GM19238 (cell line): ENCODE data around the gene CALML4.
A peak's percentile ranks its signal among the peaks of the same experiment; 100 is the strongest.
"Not testable (repeated sequence)": the region's sequence is repeated elsewhere in the genome, so short reads cannot be mapped to it uniquely, and the experiment has no call there.

ENCODE experiments used
- DNase-seq: peaks from one replicate; pipeline ENCODE4 v3.0.0; 2011; ENCODE audit warnings: low spot score; ENCODE audit not compliant: insufficient read length

The CALML4 gene

DNA sequence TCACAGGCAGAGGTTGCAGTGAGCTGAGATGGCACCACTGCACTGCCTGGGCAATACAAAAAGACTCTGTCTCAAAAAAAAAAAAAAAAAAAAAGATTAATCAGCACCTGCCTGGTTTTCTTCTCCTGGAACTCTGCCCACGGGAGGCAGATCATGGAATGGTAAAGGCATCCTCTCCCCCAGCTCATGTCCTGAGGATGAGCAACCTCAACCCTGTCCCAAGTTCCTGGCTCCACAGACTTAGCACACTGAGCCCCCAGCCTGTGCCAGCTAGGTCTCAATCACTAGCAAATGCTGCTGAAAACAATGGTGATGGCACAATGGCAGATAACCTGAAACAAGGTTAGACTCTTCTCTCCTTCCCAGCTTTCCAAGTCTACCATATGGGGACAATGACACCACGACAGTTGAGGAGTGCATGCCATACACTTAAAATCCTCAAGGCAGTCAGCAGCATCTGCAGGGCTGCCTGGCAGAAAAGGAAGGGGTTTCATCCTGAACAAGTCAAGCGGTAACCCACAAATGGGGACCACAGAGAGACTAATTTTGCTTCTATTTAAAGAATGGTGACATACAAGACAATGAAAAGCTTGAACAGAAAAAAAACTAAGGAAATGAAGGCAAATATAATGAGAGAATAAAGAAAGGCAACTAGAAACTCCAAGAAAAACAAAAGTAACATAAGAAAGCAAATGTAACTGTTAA is 19.6 kb upstream of the CALML4 start:
- DNase-seq: no peak

DNA sequence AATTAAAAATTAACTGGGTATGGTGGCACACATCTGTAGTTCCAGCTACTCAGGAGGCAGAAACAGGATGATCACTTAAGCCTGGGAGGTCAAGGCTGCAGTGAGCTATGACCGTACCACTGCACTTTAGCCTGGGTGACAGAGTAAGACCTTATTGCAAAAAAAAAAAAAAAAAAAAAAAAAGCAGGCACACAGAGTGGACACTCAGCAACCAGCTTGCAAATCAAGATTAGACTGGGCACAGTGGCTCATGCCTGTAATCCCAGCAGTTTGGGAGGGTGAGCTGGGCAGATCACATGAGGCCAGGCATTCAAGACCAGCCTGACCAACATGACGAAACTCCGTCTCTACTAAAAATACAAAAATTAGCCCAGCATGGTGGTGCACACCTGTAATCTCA is 19.0 kb upstream of the CALML4 start:
- no peak for DNase-seq

DNA sequence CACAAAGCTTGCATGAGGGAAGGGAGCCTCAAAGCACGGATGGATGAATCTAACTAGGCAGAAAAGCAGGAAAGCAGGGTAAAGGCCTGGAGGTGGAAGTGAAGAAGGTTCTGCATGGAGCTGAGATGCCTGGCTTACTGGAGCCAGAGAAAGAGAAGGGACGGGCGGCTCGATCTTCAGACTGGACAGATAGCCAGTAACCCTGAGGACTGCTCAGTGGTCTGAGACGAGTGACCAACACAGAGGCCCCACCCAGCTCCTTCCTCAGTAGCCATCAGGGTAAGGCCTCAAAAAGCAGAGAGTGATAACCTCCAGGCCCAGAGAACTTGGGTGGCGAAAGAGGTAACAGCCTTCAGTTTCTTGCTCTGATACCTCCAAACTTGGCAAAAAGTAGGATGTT is 18.0 kb upstream of the CALML4 start:
- no peak for DNase-seq

DNA sequence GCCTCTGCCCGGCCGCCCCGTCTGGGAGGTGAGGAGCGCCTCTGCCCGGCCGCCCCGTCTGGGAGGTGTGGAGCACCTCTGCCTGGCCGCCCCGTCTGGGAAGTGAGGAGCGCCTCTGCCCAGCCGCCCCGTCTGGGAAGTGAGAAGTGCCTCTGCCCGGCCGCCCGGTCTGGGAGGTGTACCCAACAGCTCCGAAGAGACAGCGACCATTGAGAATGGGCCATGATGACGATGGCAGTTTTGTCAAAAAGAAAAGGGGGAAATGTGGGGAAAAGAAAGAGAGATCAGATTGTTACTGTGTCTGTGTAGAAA is 17.3 kb upstream of the CALML4 start:
- not testable (repeated sequence) for DNase-seq

DNA sequence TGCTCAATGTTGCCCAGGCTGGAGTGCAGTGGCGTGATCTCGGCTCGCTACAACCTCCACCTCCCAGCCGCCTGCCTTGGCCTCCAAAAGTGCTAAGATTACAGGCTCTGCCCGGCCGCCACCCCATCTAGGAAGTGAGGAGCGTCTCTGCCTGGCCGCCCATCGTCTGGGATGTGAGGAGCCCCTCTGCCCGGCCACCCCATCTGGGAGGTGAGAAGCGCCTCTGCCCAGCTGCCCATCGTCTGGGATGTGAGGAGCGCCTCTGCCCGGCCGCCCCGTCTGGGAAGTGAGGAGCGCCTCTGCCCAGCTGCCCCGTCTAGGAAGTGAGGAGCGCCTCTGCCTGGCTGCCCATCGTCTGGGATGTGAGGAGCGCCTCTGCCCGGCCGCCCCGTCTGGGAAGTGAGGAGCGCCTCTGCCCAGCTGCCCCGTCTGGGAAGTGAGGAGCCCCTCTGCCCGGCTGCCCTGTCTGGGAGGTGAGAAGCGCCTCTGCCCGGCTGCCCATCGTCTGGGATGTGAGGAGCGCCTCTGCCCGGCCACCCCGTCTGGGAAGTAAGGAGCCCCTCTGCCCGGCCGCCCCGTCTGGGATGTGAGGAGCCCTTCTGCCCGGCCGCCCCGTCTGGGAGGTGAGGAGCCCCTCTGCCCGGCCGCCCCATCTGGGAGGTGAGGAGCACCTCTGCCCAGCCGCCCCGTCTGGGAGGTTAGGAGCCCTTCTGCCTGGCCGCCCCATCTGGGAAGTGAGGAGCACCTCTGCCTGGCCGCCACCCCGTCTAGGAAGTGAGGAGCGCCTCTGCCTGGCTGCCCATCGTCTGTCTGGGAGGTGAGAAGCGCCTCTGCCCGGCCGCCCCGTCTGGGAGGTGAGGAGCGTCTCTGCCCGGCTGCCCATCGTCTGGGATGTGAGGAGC is 16.6 kb upstream of the CALML4 start:
- DNase-seq: not testable (repeated sequence)

DNA sequence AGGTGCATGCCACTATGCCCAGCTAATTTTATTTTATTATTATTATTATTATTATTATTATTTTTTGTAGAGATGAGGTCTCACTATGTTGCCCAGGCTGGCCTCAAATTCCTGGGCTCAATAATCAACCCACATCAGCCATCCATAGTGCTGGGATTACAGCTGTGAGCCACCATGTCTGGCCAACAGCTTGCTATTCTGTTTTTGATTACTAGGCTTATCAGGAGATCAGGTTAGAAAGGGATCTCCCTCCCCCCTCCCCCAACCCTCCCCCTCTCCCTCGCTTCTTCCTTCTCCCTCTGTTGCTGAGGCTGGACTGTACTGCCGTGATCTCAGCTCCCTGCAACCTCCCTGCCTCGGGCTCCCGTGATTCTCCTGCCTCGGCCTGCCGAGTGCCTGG is 15.8 kb upstream of the CALML4 start:
- no peak for DNase-seq

DNA sequence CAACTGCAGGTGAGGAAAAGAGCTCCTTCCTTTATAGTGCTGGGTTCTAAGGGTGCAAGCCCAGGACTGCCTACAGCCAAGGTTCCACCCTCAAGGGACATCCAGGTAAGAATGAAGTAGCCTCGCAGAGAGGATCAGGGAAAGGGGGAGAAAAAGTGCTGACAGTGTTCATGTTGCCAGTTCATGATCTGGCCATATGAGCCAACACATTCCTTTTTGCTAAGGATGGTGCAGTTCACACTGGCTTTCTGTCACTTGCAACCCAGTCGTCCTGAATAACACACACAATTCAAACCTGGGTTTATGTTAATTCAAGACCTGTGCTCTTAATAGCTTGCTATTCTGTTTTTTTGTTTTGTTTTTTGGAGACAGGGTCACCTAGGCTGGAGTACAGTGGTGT is 15.4 kb upstream of the CALML4 start:
- no peak for DNase-seq

DNA sequence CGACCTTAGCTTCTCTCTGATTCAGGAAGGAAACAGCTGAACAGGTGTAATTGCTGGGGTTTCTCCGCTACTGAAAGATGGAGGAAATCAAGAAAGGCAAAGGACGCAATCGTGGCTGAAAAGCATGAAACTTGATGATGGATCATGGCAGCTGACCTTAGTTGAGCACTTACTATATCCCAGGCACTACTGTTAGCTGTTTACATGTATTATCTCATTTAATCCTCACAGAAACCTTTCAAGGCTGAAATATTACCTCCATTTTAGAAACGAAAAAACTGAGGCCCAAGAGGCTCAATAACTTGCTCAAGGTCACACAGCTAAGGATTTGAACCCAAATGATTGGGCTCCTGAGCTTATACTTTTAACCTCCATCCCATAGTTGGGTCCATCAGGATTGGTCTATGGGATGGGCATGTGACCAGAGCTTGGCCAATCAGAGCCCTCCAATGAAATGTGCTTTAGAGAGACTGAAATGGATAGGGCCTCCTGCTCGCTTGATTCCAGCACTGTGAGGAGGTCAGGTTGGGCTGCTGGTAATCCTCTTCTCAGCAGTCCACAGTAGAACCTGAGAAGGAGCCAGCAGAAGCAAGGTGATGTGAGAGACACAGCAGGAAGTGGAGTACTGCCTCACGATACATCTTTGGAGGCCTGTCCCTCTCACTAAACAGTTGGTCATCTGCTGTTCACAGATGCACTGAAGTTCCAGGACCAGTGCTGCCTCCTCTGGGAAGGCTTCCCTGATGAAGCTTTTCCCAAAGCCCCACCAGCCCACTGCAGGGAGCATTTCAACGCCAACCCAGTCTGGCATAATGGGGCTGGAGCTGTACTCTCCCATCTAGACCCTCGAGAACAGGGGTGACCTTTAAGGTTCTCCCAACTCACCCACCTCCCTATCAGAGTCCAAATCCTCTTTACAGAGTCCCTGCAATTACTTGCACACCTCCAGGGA is 14.0 kb upstream of the CALML4 start:
- no peak for DNase-seq

DNA sequence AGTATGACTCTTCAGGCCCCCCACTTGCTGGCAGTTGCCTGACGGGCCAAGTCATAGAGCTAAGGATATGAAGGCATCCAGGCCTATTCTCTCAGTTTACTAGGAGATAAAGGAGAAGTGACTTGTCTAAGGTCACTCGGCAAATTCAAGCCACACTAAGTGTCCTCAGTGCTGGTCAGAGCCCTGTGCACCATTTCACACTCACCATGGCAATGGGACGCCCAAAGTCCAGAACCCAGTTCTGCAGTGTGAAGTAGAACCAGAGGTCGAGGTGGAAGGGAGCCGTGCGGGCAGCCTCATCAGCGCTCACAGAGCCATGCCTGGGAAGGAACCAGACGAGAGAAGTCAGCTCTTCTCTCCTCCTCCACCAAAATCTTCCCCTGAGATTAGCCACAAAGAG is 13.2 kb upstream of the CALML4 start:
- no peak for DNase-seq

DNA sequence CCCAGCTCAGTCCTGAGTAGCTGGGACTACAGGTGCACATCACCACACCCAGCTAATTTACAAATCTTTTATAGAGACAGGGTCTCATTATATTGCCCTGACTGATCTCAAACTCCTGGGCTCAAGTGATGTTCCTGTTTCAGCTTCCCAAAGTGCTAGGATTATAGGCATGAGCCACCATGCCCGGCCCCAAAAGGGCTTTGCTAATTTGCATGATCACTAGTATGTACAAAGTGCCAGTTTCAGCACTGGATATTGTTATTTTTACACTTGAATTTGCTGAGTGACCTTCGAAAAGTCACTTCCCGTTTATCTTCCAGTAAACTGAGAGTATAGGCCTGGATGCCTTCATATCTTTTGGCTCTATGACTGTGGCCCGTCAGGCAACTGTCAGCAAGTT is 12.2 kb upstream of the CALML4 start:
- DNase-seq: no peak

DNA sequence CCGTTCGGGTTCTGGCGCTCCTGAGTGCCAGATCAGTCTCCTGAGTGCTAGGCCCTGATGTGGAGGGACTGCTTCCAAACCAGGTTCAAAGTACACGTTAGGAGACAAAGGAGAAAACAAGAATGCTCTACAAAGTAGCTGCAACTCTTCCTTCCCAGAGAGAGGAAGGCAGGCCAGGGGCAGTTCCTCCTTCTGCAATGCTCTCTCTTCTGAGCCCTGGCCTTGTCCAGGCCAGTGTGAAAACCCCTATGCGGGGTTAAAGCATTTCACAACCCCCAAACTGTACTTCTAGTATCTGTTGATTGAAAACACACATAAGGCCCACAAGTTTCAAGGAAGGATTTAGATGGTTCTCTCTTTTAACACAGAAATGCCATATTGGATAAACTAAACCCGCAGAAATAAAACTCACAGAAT is 9.7 kb upstream of the CALML4 start:
- no peak for DNase-seq

DNA sequence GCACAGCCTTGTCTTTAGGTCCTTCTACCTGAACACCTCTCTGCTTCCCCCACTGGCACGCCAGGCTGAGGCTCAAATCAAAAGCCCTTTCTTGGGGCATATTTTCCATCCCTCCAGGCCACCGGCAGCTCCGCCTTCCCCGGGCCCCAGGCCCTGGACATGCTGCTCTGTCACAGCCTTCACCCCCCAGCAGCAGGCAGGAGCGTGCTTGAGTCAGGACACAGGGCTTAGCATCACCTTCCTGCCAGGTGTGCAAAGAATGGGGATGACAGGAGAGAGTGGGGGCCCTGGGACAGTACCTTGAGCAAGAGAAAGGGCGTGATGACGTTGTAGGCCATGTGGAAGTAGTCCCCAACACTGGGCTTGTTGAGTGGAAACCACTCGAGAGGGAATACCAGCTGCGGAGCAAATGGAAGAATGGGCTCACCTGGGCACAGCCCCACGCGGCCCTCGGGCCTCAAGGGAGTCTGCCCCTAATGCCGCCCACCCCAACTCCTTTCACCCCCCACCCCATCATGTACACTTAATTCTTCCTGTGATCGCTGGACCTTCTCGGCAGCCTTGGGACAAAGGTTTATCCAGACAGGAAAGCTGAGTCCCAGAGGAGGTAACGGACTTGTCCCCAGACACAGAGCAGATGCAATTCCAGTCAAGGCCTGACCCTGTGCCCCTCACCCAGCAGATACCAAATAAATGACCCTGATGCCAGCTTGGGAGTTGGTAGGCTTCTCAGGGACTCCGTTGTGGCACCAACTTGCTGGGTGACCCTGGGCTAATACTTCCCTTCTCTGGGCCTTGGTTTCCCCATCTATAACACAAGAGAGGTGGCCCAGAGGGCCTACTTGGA is 9.1 kb upstream of the CALML4 start:
- DNase-seq: no peak

DNA sequence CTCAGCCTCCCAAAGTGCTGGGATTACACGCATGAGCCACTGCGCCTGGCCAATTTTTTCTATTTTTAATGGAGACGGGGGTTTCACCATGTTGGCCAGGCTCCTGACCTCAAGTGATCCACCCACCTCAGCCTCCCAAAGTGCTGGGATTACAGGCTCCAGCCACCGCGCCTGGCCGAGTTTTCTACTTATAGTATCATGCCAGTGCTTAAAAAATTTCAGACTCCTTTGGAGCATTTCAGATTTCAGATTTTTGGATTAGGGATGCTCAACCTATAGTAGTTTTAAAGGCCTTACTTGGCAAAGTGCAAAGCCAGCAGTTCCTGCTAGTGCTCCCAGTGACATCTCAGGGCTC is 8.3 kb upstream of the CALML4 start:
- DNase-seq: not testable (repeated sequence)

DNA sequence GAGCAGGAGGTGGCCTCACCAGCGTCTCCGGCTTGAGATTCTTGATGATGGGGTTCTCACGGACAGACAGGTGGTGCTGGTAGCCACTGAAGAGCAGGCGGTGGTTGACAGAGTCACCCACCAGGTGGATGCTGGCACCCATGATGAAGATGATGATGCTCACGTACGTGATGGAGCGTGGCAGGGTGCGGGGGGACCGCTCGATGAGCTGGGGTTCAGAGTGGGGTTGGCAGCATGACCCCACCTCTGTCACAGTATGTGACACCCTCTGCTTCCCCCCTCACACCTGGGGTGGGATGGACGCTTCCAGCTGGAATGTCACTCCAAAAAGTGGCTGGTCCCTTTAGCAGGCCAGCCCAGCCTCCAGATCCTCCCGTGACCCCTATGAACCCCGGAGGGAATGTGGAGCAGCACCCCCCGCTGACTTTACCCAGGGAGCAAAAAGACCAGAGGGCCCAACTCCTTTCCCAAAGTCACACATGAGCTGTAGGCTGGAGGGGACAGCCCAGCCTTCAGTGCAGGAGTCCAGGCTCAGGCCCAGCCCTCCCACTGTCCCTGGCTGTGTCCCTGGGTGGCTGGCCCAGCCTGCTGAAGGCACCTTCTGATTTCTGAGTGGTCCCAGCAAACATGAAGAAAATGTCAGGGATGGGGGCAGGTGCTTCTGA is 6.7 kb upstream of the CALML4 start:
- no peak for DNase-seq

DNA sequence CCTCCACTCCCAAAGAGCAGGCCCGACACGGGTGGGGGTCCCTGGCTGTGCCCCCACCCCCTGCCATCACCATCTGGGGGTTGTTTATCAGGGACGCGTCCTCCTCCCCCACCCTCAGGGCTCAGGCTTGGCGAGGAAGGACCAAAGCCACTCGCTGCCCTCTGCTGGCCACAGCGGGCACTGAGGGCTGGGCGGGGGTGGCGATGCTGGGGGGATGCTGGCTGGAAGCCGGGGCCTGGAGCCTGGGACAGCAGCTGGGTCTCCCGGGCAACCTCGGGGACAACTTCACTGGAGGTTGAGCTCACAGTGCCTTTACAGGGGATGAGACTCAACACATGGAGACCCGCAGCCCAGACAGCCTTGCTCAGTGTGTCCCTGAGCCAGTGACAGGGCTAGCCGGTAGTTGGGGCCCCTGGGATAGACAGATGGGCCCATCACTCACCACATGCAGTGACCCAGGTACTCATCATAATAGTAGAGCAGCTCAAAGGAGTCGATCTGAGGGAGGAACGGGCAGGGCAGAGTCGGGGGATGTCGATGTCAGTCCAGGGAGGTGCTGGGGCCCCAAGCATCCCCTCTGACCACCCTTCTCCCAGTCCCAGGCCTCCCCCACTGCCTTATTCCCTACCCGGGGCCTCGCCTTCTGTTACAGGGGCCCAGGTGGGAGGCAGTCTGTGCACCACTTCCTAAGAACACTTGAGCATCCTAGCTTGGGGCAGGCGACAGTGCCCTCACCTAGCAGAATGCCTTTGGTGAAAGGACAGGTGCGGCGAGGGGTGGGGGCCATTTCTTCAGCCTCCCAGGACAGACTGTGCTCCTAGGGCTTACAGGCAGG is 5.9 kb upstream of the CALML4 start:
- DNase-seq: peak; percentile 50

DNA sequence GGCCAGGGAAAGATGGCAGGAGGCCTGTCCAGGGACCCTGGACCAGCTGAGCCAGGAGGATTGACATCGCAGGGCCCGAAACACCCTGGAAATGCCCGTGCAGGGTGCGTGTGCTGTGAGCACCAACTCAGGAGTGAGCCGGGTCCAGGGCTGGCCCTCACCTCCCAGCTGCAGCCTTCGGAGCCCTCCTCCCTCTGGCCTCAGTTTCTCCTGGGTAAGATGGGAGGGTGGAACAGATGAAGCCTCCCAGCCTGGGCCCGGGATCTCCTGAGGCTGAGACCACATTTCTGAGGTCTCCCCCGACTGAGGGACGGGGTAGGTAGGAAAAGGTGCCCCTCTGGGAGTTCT is 5.3 kb upstream of the CALML4 start:
- no peak for DNase-seq

DNA sequence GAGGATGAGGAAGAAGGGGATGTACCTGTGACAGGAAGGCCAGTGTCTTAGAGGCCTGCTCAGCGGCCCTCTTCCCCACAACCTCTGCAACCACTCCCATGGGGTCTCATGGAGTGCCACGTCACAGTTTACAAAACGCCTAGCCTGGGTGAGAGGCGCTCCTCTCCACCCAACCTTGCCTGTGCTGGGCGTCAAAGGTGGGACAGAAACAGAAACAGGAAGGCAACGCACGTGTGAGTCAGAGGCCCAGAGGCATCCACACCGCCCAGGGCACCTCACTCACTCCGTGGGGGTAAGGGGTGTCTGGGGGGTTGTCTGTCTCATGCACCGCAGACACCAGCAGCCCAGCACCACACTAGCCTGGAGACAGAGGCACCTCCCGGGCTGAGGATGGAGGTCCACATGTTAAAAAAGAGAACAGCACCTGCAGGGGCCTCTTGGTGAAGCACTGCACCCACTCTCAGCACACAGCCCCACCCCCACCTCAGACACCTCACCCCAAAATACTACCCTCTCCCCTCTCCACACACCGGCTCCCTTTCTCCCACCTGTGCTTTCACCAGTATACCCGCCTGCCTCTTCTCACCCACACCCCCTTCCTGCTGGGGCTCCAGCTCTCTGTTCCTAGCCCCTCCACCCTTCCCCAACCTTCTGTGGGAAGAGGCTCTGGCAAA is 4.7 kb upstream of the CALML4 start:
- peak; percentile 53 for DNase-seq

DNA sequence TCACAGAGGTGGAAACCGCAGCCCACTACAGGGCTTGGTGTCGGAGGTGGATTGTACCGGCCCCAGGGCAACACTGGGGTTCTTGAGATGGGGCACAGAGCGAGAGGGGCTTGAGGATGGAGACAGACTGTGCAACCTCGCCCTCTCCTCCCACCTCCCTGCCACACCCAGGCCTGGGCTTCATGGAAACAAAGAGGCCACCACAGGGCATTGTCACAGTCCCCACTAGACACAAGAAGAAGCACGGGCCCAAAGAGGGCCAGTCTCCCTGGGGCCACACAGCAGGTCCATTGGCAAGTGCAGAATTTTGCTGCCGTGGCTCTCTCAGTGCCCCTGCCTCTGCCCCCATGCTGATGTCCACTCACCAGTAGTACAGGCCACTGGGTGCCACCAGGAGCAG is 4.1 kb upstream of the CALML4 start:
- DNase-seq: no peak

DNA sequence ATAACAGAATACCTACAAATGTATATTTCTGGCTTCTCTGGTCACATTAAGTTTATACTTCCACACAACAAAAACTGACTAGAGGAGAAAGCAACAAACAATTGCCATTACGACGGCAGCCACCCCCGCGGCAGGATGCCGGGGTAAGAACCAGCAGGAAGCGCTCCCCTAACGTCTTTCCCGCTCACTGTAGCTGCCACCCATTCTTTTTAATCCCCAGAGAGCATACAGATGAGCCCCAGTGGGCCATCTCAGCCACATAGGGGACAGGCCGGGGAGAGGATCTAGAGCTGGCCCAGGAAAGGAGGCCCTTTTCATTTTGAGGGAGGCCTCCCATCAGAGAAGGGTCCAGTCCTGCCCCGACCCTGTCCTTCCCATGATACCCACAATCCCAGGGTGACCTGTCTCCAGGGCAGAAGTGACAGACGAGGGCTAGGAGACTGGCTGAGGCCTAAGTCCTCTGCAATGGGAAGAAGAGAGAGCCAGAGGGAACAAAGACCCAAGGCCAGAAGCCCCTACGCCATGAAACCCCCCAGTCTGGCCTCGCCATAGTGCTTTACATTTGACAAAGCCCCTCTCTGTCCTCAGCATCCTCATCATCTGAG is 3.6 kb upstream of the CALML4 start:
- no peak for DNase-seq
